NCI-H1417 treated with DMSO at 0.1 percent for 48 hours (cell line): ENCODE data around the gene FTHL17.

Experiments used
- DNase-seq: peaks from one replicate; lab custom pipeline; 2025; lab: John Stamatoyannopoulos, UW

Gene FTHL17

DNA sequence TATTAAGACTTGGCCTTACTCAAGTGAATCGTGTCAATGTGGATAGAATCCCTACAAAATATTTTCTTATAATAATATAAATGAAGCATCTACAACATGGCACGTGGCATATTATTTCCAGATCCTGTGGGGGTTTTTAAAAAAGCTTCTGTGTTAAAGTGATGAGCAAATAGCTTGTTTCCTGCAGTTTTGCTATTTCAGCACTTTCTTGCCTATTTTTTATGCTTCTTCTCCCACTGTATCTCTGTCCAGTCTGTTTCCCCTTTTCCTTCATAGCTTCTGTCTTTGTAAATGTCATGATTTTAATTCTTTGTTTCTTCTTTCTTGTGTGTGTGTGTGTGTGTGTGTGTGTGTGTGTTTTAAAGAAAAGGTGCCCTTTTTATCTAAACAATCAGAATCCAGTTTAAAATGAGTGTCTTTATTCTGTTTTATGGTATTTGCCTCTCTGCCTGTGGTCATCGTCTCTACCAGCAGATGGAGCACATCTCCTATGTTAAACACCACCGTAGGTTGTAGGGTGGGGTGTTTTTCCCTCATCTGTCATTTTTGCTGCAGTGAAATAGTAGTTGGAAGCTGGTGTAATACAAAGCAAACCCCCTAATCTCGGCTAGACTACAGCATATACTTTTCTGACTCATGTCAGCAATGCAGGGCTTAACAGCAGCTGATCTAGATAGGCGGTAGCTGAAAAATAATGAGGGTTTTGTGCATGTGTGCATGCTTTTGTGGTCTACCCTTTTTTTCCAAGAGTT is 33.1 kb downstream of the FTHL17 start:
- no peak for DNase-seq

DNA sequence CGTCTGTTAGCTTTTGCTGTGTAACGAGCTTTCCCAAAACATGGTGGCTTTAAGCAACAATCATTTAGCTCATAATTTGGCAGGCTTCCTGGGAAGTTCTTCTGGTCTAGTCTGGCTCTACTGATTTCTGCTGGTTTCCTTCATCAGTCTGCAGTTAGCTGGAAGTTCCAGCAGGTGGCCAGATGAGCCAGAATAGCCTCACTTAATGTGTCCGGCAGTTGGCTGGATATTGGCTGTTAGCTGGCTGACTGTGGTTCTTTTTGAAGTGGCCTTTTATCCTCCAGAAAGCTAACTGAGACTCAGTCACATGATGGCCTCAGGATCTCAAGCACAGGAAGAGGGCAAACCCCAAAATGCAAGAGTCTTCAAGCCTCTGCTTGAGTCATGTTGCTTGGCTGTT is 34.9 kb downstream of the FTHL17 start:
- DNase-seq: no peak

DNA sequence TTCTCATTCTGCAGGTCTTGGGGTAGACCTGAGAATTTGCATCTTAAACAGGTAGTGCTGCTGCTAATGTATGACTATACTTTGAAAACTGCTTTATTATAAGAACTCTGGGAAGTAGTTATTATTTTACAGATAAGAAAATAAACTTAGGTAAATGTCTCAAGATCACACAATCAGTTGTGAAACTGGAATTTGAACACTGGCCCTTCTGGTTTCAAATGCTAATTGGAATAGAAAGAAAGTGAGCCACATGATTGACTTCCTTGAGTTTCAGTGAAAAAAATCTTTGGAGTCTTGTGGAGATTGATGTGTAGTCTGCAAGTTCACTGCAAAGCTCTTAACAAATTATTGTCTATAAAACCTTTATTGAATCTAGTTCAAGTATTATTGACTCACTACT is 44.5 kb downstream of the FTHL17 start:
- no peak for DNase-seq

DNA sequence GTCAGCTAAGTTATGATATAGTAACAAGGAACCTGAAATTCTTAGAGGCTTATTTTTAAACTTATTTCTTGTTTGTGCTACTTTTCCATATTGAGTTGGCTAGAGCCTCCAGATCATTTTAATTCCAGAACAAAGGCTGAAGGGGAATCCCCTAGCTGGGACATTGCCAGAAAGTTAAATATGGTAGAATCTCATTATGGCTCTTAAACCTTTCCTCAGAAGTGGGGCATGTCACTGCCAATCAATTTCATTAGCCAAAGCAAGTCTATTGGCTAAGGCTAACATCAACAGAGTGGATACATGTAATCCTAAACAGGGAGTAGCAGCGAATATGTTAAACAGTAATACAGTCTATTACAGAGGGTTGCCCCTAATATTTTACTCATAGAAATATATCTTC is 47.0 kb downstream of the FTHL17 start:
- no peak for DNase-seq

DNA sequence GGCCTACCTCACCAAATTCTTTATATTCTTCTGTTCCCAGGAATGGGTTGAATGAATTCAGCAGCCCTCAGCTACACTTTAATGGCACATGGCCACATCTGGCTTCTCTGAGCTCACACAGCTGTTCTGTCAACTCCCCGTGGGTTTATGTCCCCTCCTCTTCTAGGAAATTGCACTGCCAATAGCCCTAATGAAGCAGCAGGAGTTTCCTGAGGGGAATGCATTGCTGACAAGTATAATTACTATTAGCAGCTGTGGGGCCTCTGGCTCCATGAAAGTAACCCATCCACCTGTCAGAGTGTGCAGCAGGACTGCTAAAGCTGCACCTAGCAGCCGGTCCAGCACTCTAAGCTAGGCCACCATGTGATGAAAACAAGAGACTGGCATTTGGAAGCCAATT is 50.3 kb downstream of the FTHL17 start:
- DNase-seq: peak; percentile 50
